Measurements from ENCODE around the gene CTF1.
"Not testable (repeated sequence)": the region's sequence is repeated elsewhere in the genome, so short reads cannot be mapped to it uniquely, and the experiment has no call there.

Gene CTF1, protein sequence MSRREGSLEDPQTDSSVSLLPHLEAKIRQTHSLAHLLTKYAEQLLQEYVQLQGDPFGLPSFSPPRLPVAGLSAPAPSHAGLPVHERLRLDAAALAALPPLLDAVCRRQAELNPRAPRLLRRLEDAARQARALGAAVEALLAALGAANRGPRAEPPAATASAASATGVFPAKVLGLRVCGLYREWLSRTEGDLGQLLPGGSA

GRCh38 chr16:30896261-30896888 lies at the start of gene CTF1:
TSS of gene CTF1 (plus strand) at chr16:30896614. CDS start at chr16:30896644, 30 bp downstream.
- no peak for DNase-seq (ENCODE audit: low read depth)
- peak within 1 kb of the TSS; percentile 42 for H3K4me3 ChIP-seq (ENCODE audit: low read depth, low read length)

DNA sequence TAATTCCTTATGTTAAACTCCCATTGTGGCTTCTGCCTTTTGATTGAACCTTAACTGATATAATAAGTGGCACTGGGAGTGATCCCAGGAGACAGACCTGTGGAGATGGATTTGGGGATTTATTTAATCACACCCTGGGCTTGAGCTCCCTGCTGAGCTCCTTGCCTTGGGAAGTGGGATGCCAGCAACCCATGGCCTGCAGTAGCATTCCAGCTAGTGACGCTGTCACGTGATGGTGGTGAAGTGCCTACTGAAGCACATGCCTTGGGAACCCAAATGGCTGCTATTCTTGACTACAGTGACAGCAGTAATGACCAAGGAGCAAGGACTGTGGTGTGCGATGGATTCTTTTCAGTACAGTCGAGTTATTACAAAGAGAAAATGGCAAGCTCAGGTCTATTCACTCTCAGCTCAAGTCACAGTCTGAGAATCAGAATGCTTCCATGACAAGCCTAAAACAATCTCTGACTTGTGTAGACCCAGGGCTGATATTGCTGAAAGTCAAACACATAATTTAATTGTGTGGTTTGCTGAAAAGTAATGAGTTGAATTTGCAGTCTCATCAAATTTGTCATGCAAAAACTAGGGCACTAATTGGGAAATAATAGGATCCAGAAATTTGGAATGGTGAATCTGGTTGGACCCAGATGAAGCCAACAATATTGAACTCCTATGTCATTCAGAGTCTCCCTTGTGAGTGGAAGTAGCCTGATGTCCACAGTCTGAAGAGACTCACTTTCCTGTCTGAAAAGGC lies 49.6 kb upstream of the CTF1 start:
- H3K4me3 ChIP-seq (ENCODE audit: low read depth, low read length) = no peak overlapping the region
- no peak for DNase-seq (ENCODE audit: low read depth)
- TF ChIP-seq, protein P1, sequence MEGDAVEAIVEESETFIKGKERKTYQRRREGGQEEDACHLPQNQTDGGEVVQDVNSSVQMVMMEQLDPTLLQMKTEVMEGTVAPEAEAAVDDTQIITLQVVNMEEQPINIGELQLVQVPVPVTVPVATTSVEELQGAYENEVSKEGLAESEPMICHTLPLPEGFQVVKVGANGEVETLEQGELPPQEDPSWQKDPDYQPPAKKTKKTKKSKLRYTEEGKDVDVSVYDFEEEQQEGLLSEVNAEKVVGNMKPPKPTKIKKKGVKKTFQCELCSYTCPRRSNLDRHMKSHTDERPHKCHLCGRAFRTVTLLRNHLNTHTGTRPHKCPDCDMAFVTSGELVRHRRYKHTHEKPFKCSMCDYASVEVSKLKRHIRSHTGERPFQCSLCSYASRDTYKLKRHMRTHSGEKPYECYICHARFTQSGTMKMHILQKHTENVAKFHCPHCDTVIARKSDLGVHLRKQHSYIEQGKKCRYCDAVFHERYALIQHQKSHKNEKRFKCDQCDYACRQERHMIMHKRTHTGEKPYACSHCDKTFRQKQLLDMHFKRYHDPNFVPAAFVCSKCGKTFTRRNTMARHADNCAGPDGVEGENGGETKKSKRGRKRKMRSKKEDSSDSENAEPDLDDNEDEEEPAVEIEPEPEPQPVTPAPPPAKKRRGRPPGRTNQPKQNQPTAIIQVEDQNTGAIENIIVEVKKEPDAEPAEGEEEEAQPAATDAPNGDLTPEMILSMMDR (IDR thresholded peaks at IDR 0.05; ENCODE audit: insufficient read depth, low read depth, low read length, missing control alignments) = no peak

More at GRCh38 chr16:30896261-30896888, at the start of gene CTF1:
- TF ChIP-seq, protein P1 (IDR thresholded peaks at IDR 0.05; ENCODE audit: insufficient read depth, low read depth, low read length, missing control alignments) = no peak

DNA sequence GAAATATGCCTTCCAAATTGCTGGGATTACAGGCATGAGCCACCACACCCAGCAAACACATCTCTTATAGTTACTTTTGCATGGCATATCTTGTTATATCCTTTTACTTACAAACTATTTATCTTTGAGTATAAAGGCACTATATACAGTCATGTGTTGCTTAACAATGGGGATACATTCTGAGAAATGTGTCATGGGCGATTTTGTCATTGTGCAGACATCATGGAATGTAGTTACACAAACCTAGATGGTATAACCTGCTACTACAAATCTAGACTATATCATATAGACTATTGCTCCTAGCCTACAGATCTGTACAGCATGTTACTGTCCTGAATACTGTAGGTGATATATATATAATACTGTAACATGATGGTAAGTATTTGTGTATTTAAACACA lies 46.2 kb upstream of the CTF1 start:
- TF ChIP-seq, protein P1 (IDR thresholded peaks at IDR 0.05; ENCODE audit: insufficient read depth, low read depth, low read length, missing control alignments) = no peak
- H3K4me3 ChIP-seq (ENCODE audit: low read depth, low read length) = no peak overlapping the region
- DNase-seq (ENCODE audit: low read depth) = no peak

DNA sequence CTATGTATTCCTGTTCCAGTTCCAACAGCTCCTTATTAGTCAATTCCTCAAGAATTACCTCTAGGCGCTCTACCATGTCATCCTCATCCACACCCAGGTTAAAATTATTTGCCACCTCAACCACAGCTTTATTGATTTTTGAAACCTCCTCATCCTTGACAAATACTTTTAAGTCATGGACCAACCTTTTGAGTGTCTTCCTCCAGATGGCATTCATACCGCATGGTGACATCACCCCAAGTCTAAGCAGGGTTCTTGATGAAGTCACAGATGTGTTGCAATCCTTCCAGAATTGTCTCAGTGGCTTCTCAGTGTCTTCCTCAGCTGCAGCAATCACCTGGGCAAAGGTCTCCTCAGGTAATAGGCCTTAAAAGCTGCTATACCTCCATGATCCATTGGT lies 42.7 kb upstream of the CTF1 start:
- TF ChIP-seq, protein P1 (IDR thresholded peaks at IDR 0.05; ENCODE audit: insufficient read depth, low read depth, low read length, missing control alignments) = no peak
- DNase-seq (ENCODE audit: low read depth) = no peak
- H3K4me3 ChIP-seq (ENCODE audit: low read depth, low read length) = no peak overlapping the region

DNA sequence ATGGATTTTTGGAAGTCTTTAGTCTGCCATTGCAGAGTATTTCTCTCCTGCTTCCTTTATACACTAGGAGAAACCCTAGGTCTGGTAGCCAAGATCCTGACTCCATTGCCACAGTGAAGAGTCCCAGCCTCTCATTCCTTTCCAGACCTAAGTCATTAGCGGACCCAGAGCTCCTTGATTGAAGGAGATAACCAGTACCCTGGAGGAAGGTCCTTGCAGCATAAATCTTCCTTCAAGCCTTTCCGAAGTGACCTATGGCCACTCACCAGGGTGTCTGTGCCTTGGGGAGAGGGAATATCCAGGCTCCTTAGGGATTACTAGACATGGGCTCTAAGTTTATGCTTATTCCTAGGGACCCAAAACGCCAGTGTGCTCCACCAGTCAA lies 38.3 kb upstream of the CTF1 start:
- TF ChIP-seq, protein P1 (IDR thresholded peaks at IDR 0.05; ENCODE audit: insufficient read depth, low read depth, low read length, missing control alignments) = no peak
- no peak overlapping the region for H3K4me3 ChIP-seq (ENCODE audit: low read depth, low read length)
- DNase-seq (ENCODE audit: low read depth) = no peak

GRCh38 chr16:30858829-30859423 lies 37.5 kb upstream of the CTF1 start:
- TF ChIP-seq, protein P1 (IDR thresholded peaks at IDR 0.05; ENCODE audit: insufficient read depth, low read depth, low read length, missing control alignments) = no peak
- DNase-seq (ENCODE audit: low read depth) = no peak
- H3K4me3 ChIP-seq (ENCODE audit: low read depth, low read length) = no peak overlapping the region

DNA sequence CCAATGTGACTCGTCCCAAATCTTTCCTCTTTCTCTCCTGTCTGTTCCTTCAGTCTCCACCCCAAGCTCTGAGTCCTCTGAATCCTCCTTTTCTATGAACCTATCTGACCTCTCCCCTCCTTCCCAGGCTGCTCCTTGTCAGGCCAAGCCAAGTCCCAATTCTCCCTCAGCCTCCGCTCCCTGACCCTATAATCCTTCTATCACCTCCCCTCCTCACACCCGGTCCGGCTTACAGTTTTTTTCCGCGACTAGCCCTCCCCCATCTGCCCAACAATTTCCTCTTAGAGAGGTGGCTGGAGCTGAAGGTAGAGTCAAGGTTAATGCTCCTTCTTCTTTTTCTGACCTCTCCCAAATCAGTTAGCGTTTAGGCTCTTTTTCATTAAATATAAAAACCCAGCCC lies 35.7 kb upstream of the CTF1 start:
- not testable (repeated sequence) for H3K4me3 ChIP-seq (ENCODE audit: low read depth, low read length)

DNA sequence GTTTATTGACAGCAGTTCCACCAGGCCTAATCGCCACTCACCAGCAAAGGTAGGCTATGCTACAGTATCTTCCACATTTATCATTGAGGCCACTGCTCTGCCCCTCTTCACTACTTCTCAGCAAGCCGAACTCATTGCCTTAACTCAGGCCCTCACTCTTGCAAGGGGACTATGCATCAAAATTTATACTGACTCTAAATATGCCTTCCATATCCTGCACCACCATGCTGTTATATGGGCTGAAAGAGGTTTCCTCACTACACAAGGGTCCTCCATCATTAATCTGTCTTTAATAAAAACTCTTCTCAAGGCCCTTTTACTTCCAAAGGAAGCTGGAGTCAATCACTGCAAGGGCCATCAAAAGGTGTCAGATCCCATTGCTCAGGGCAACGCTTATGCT lies 33.2 kb upstream of the CTF1 start:
- DNase-seq (ENCODE audit: low read depth); H3K4me3 ChIP-seq (ENCODE audit: low read depth, low read length): not testable (repeated sequence)

More for the DNA sequence above, 35.7 kb upstream of the CTF1 start:
- DNase-seq (ENCODE audit: low read depth) = not testable (repeated sequence)
